Measurements from ENCODE around the gene PANK3. TPM values are rescaled to one million over a fixed set of nuclear protein-coding genes. Genes with fewer than 3 reads are reported as not detected.

Gene PANK3
- total RNA-seq, 4 donors from 2014 or later = 24.9 to 40.1 (median 35.4) TPM

- Histone ChIP-seq H3K4me1 (peaks cover 0 to 17% (median 0%) of the 10 kb centered on the region in 3 donors), H3K27ac (no peak overlapping the region), H3K36me3 (no peaks in the 10 kb centered on the region), H3K4me3 (no peak overlapping the region), H3K9me3 (no peaks in the 10 kb centered on the region), H3K27me3 (no peaks in the 10 kb centered on the region)
- no peak for DNase-seq
- TF ChIP-seq CTCF (IDR thresholded peaks at IDR 0.05) (no peak), POLR2A (IDR thresholded peaks at IDR 0.05) (no peak)
- intact Hi-C loops (cut with DNase I) = no loop called here
Observed at GRCh38 chr5:168604436-168604835, 25.3 kb upstream of the PANK3 start.

DNA sequence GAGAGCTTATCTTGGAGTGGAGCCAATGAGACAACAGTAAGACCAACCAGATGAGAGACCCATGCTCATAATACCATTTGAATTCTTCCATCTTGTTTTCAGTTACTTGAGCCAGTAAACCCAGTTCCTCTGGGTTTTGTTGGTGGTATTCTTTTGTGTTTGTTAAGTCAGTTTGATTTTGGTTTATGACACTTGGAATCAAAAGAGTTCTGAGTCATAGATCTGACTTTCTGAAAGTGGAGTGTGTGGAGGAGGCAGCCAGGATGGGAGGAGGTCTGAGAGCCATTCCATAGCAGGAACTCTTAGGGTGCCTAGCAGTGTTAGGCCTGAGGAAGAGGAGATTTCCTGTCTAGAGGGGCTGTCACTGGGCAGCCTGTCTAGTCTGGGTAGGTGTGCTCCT is 24.6 kb upstream of the PANK3 start:
- DNase-seq = no peak
- TF ChIP-seq CTCF (IDR thresholded peaks at IDR 0.05) = no peak
- TF ChIP-seq POLR2A (IDR thresholded peaks at IDR 0.05) = no peak
- Histone ChIP-seq H3K9me3 (no peaks in the 10 kb centered on the region), H3K27ac (no peak overlapping the region), H3K36me3 (no peaks in the 10 kb centered on the region), H3K27me3 (no peaks in the 10 kb centered on the region), H3K4me1 (peaks cover 0 to 17% (median 0%) of the 10 kb centered on the region in 3 donors), H3K4me3 (no peak overlapping the region)
- intact Hi-C loops (cut with DNase I) = no loop called here

- no peak overlapping the region for H3K27ac ChIP-seq
- no peak for DNase-seq
- H3K9me3 ChIP-seq = no peaks in the 10 kb centered on the region
- peaks cover 0 to 17% (median 0%) of the 10 kb centered on the region in 3 donors for H3K4me1 ChIP-seq
- H3K4me3 ChIP-seq = no peak overlapping the region
- TF ChIP-seq POLR2A (IDR thresholded peaks at IDR 0.05) = no peak
- TF ChIP-seq CTCF (IDR thresholded peaks at IDR 0.05) = no peak
- H3K36me3 ChIP-seq = no peaks in the 10 kb centered on the region
- no peaks in the 10 kb centered on the region for H3K27me3 ChIP-seq
- intact Hi-C loops (cut with DNase I) = no loop called here
Observed at GRCh38 chr5:168602517-168602916, 23.3 kb upstream of the PANK3 start.

GRCh38 chr5:168601972-168602371 is 22.8 kb upstream of the PANK3 start:
- H3K27ac ChIP-seq = no peak overlapping the region
- H3K9me3 ChIP-seq = no peaks in the 10 kb centered on the region
- H3K4me1 ChIP-seq = peaks cover 0 to 17% (median 0%) of the 10 kb centered on the region in 3 donors
- no peaks in the 10 kb centered on the region for H3K36me3 ChIP-seq
- no peak for TF ChIP-seq POLR2A (IDR thresholded peaks at IDR 0.05)
- no peak for TF ChIP-seq CTCF (IDR thresholded peaks at IDR 0.05)
- no peaks in the 10 kb centered on the region for H3K27me3 ChIP-seq
- intact Hi-C loops (cut with DNase I) = no loop called here
- WGBS, 2 donors = 61 to 69% methylated on average over 2 of the region's 2 CpGs
- no peak overlapping the region for H3K4me3 ChIP-seq
- DNase-seq = no peak

DNA sequence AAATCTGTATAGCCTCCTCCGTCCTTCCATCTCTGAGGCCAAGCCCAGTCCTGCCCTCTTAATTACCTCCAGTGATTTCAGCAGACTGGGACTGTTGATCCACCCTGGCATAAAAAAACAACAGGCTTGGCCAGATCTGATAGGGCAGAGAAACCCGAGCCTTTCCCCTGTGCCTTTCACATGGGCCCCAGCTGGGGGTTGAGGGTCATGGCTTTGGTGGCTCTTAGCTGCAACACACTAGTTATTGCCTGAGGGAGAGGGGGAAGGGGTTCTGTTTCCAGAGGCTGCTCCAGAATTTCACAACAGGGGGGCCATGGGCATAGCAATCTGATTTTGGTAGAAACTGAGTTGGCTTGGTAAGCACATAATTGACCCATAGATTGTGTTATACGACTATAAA is 21.2 kb upstream of the PANK3 start:
- no peak for TF ChIP-seq POLR2A (IDR thresholded peaks at IDR 0.05)
- TF ChIP-seq CTCF (IDR thresholded peaks at IDR 0.05) = no peak
- peaks cover 0 to 17% (median 0%) of the 10 kb centered on the region in 3 donors for H3K4me1 ChIP-seq
- WGBS, 2 donors = 35 to 36% methylated on average over 2 to 3 of the region's 3 CpGs
- H3K27ac ChIP-seq = no peak overlapping the region
- DNase-seq = no peak
- no peak overlapping the region for H3K4me3 ChIP-seq
- intact Hi-C loops (cut with DNase I) = no loop called here
- no peaks in the 10 kb centered on the region for H3K36me3 ChIP-seq
- H3K9me3 ChIP-seq = no peaks in the 10 kb centered on the region
- H3K27me3 ChIP-seq = no peaks in the 10 kb centered on the region

All from esophagus squamous epithelium (tissue), 5 donors.